PC-3 (cell line): ENCODE results near the gene RGPD4.

Experiments
- CTCF ChIP-seq: fragments of 300-600 bp; sonication (generic); conservative IDR thresholded peaks from 2 replicates; pipeline ENCODE4 v1.5.1; 2017; ENCODE audit warnings: antibody characterized with exemption, low read depth, mild to moderate bottlenecking, low read length
- EZH2 ChIP-seq: fragments of 300-600 bp; sonication (generic); IDR thresholded peaks from one replicate; pipeline ENCODE4 v1.6.1; 2017; ENCODE audit warnings: antibody characterized with exemption, mild to moderate bottlenecking, low read length; ENCODE audit not compliant: unreplicated experiment

DNA sequence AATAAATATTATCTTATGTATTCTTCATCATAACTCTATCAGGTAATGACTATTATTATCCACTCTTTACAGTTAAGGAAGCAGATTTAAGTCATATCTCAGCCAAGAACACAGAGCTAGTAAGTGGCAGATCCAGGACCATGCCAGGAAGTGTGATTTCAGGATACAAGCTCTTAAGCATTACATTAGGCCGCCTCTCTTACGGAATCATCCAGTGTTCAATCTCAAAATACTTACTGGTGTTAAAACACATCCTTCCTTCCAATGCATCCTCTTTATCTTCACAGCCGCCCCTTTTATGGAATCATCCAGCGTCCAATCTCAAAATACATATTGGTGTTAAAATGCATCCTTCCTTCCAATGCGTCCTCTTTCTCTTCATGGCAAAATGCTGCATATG is 14.7 kb upstream of the RGPD4 start:
- TF ChIP-seq CTCF (no peak), EZH2 (no peak)
